ENCODE measurements around the gene NAV2.

Gene NAV2

GRCh38 chr11:19818619-19819018 lies 106.0 kb downstream of the NAV2 start:
- H4K20me1 ChIP-seq (ENCODE audit: insufficient read depth, low read length): no peaks in the 10 kb centered on the region
- H3K27ac ChIP-seq (ENCODE audit: low read length): no peak overlapping the region
- H3K27me3 ChIP-seq (ENCODE audit: insufficient read depth, low read length, poor library complexity): no peaks in the 10 kb centered on the region
- no peaks in the 10 kb centered on the region for H3K4me1 ChIP-seq (ENCODE audit: insufficient read depth, low read length)
- ATAC-seq (ENCODE audit: insufficient read depth, low read depth) (no peak), DNase-seq (no peak)
- H2AFZ ChIP-seq (ENCODE audit: low read depth, low read length): no peak overlapping the region
- TF ChIP-seq CTCF (IDR thresholded peaks at IDR 0.05; ENCODE audit: borderline replicate concordance, extremely low read depth, low read length, poor library complexity, severe bottlenecking) (no peak), EZH2 (IDR thresholded peaks at IDR 0.05; ENCODE audit: borderline replicate concordance, low read depth, low read length, severe bottlenecking) (no peak)
- H3K4me2 ChIP-seq (ENCODE audit: insufficient read depth, low read length): no peak overlapping the region
- H3K9ac ChIP-seq (ENCODE audit: low read depth, low read length): no peak overlapping the region
- H3K4me3 ChIP-seq (ENCODE audit: low read depth in 1 of 2, low read length in 2 of 2): no peak overlapping the region
- H3K36me3 ChIP-seq (ENCODE audit: insufficient read depth, low read length): no peaks in the 10 kb centered on the region
- no peaks in the 10 kb centered on the region for H3K9me3 ChIP-seq (ENCODE audit: insufficient read depth, low read length, severe bottlenecking)
- H3K79me2 ChIP-seq (ENCODE audit: insufficient read depth, low read length): no peaks in the 10 kb centered on the region

DNA sequence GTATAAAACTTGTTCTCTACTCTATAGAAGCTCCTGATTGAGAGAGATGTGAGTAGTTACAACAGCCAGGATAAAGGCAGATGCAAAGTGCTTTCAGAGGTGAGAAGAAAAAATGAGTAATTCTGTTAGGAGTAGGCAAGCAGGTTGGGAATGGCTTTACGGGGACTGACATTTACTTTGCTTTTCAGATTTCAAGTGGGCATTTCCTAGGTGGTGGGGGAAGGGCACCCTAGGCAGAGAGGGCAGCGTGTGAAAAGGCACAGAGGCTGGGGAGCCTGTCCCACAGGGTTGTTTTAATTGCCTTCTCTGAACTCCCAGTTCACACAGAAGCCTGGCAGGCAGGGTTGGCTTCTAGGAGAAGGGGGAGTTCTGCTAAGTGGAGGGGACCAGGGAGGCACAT lies 106.5 kb downstream of the NAV2 start:
- Histone ChIP-seq H3K4me1 (ENCODE audit: insufficient read depth, low read length) (no peaks in the 10 kb centered on the region), H3K27me3 (ENCODE audit: insufficient read depth, low read length, poor library complexity) (no peaks in the 10 kb centered on the region), H3K4me3 (ENCODE audit: low read depth in 1 of 2, low read length in 2 of 2) (no peak overlapping the region), H3K27ac (ENCODE audit: low read length) (no peak overlapping the region), H3K4me2 (ENCODE audit: insufficient read depth, low read length) (no peak overlapping the region), H3K9ac (ENCODE audit: low read depth, low read length) (no peak overlapping the region), H4K20me1 (ENCODE audit: insufficient read depth, low read length) (no peaks in the 10 kb centered on the region), H2AFZ (ENCODE audit: low read depth, low read length) (no peak overlapping the region), H3K9me3 (ENCODE audit: insufficient read depth, low read length, severe bottlenecking) (no peaks in the 10 kb centered on the region), H3K36me3 (ENCODE audit: insufficient read depth, low read length) (no peaks in the 10 kb centered on the region), H3K79me2 (ENCODE audit: insufficient read depth, low read length) (no peaks in the 10 kb centered on the region)
- no peak for DNase-seq
- TF ChIP-seq EZH2 (IDR thresholded peaks at IDR 0.05; ENCODE audit: borderline replicate concordance, low read depth, low read length, severe bottlenecking) (no peak), CTCF (IDR thresholded peaks at IDR 0.05; ENCODE audit: borderline replicate concordance, extremely low read depth, low read length, poor library complexity, severe bottlenecking) (no peak)
- ATAC-seq (ENCODE audit: insufficient read depth, low read depth): no peak

DNA sequence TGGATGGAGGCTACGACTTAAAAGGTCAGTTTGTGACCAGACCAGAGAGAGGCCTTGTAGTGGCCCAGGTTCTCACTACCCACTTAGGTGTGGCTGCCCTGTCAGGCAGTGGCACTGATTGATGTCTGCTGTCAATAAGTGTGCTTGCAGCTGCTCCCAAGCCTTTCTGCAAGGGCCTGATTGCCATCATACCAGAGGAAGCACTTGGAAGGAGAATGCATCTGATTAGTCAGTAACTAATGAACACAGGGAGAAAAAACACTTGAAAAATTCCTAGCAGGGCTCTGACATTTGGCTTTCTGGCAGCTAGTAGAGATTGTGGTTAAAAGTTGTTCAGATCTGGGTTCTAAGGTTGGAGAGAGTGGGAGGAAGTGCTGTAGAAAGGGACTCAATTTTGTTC lies 107.5 kb downstream of the NAV2 start:
- no peak overlapping the region for H3K4me3 ChIP-seq (ENCODE audit: low read depth in 1 of 2, low read length in 2 of 2)
- DNase-seq: no peak
- H2AFZ ChIP-seq (ENCODE audit: low read depth, low read length): no peak overlapping the region
- no peak overlapping the region for H3K27ac ChIP-seq (ENCODE audit: low read length)
- ATAC-seq (ENCODE audit: insufficient read depth, low read depth): no peak
- H3K79me2 ChIP-seq (ENCODE audit: insufficient read depth, low read length): no peaks in the 10 kb centered on the region
- H3K36me3 ChIP-seq (ENCODE audit: insufficient read depth, low read length): no peaks in the 10 kb centered on the region
- no peak overlapping the region for H3K9ac ChIP-seq (ENCODE audit: low read depth, low read length)
- no peaks in the 10 kb centered on the region for H3K4me1 ChIP-seq (ENCODE audit: insufficient read depth, low read length)
- H3K4me2 ChIP-seq (ENCODE audit: insufficient read depth, low read length): no peak overlapping the region
- no peaks in the 10 kb centered on the region for H4K20me1 ChIP-seq (ENCODE audit: insufficient read depth, low read length)
- no peaks in the 10 kb centered on the region for H3K27me3 ChIP-seq (ENCODE audit: insufficient read depth, low read length, poor library complexity)
- no peaks in the 10 kb centered on the region for H3K9me3 ChIP-seq (ENCODE audit: insufficient read depth, low read length, severe bottlenecking)
- no peak for TF ChIP-seq EZH2 (IDR thresholded peaks at IDR 0.05; ENCODE audit: borderline replicate concordance, low read depth, low read length, severe bottlenecking)
- no peak for TF ChIP-seq CTCF (IDR thresholded peaks at IDR 0.05; ENCODE audit: borderline replicate concordance, extremely low read depth, low read length, poor library complexity, severe bottlenecking)

GRCh38 chr11:19821412-19821875 lies 108.8 kb downstream of the NAV2 start:
- Histone ChIP-seq H3K27ac (ENCODE audit: low read length) (no peak overlapping the region), H3K27me3 (ENCODE audit: insufficient read depth, low read length, poor library complexity) (peaks cover 4% of the 10 kb centered on the region), H2AFZ (ENCODE audit: low read depth, low read length) (no peak overlapping the region), H3K4me3 (ENCODE audit: low read depth in 1 of 2, low read length in 2 of 2) (no peak overlapping the region), H3K4me2 (ENCODE audit: insufficient read depth, low read length) (no peak overlapping the region), H3K9ac (ENCODE audit: low read depth, low read length) (no peak overlapping the region), H3K36me3 (ENCODE audit: insufficient read depth, low read length) (no peaks in the 10 kb centered on the region), H3K9me3 (ENCODE audit: insufficient read depth, low read length, severe bottlenecking) (no peaks in the 10 kb centered on the region), H3K79me2 (ENCODE audit: insufficient read depth, low read length) (no peaks in the 10 kb centered on the region), H3K4me1 (ENCODE audit: insufficient read depth, low read length) (no peaks in the 10 kb centered on the region), H4K20me1 (ENCODE audit: insufficient read depth, low read length) (no peaks in the 10 kb centered on the region)
- no peak for ATAC-seq (ENCODE audit: insufficient read depth, low read depth)
- TF ChIP-seq EZH2 (IDR thresholded peaks at IDR 0.05; ENCODE audit: borderline replicate concordance, low read depth, low read length, severe bottlenecking) (no peak), CTCF (IDR thresholded peaks at IDR 0.05; ENCODE audit: borderline replicate concordance, extremely low read depth, low read length, poor library complexity, severe bottlenecking) (no peak)
- no peak for DNase-seq

Measured in DND-41 (cell line).